NCI-H128 (cell line): ENCODE measurements around the gene DGKI.
A peak's percentile ranks its signal among the peaks of the same experiment; 100 is the strongest.

Source experiments
- DNase-seq: peaks from one replicate; lab custom pipeline; 2025; ENCODE audit not compliant: unreplicated experiment; lab: John Stamatoyannopoulos, UW

The DGKI gene

DNA sequence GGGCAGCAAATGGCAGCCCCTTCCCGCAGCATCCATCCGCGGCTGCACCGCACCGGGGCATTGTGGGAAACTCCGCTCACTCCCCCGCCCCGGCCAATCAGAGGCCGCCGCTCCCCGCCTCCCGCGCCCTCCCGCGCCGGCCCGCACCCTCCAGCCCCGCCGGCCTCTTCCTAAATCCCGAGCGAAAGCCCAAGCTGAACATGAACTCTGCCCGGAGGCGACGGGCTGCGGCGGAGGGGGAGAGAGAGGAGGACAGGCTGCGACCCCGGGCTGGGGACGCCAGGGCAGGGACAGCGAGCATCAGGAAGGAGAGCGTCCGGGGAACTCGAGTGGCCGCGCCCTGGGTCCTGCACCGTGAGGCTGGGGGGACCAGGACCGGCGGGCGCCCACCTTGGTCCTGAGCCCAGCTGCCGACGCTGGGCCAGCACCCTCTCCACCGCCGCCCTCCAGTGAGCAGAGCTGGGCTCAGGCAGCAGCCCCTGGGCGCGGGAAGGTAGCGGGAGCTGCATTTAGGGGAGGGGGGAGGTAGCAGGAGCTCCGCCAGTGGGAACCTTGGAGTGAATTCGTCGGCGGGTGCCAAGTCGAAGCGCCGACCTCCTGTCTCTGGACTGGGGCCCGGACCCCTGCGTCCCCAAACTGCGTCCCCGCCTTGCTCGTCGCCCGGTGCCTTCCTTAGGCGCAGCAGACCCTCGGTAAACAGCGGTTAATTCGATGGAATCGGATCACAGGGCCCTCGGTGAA lies at the start of gene DGKI:
Gene DGKI (minus strand): TSS at position 148 of the 741 bp plus-strand sequence.
- DNase-seq, result peak; percentile 5

GRCh38 chr7:137895301-137896221 lies 48.8 kb upstream of the DGKI start:
- no peak for DNase-seq

DNA sequence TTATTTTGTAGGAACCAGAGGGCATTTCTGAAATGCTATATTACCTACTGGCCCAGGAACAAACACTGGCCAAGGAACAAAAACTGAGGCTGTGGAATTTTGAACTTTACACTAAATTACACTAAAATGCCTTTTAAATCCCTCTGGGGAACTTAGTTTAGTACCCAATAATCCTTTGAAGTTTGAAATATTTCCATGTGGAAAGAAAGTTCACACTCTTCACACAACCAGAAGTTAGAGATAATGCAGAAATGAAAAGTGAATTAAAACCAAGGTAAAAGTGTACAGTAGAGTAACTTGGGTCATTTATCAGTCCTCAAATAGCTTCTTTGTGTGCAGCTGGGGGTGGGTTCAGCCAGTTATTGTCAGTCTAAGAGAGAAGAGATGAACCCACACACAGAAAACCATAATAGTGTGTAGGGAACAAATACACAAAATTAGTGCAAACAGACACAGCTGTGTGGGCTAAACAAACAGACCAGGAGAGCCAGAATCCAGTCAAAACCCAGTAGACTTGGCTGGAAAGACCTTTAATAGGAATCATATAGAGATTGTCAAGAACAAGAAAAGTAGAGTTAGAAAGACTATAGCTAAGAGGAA lies 46.5 kb upstream of the DGKI start:
- DNase-seq, result no peak

DNA sequence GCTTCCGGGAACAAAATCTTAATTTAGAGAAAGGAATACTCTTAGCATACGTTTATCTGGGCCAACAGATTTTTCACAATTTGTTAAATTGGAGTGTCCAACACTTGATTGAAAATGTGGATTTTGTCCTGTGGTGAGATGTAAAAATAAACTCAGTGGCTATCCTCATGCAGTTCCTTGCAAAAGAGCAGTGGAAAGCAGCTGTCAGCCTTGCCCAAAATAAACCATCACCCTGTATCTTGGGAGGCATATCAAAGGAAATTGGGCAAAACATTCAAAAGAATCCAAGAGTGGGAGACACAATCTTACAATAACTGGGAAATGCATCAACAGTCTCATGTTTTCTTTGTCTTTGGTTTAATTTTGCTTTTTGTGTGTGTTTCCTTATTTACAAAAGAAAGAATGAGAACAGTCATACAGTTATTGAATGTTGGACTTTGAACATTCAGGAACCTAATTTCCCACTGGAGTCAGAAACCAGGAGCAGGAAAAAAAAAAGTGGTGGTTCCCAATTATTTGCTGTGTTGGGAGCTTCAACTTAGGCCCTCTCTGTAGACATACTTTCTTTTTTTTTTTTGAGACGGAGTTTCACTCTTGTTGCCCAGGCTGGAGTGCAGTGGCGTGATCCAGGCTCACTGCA lies 44.4 kb upstream of the DGKI start:
- DNase-seq, result no peak

- DNase-seq, result no peak
Measured at GRCh38 chr7:137890449-137890921, 43.7 kb upstream of the DGKI start.

DNA sequence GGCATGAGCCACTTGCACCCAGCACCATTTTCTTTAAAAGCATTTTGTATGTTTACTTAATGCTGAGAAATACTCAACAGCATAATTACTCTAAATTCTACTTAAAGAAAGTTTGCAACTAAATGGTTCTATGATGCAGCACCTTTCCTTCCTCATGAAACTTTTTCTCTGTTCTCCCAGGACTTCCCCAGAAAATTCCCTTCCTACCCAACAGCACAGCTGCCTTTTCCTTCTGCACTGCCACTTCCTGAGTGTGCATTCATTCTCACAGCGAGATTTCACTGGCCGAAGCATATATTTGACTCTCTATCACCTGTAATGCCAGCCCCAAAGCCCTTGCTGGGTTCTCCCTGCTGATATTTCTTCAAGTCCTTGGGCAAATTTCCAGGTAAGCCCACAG lies 41.5 kb upstream of the DGKI start:
- DNase-seq, result no peak

GRCh38 chr7:137886746-137887145 lies 40.0 kb upstream of the DGKI start:
- DNase-seq, result no peak

DNA sequence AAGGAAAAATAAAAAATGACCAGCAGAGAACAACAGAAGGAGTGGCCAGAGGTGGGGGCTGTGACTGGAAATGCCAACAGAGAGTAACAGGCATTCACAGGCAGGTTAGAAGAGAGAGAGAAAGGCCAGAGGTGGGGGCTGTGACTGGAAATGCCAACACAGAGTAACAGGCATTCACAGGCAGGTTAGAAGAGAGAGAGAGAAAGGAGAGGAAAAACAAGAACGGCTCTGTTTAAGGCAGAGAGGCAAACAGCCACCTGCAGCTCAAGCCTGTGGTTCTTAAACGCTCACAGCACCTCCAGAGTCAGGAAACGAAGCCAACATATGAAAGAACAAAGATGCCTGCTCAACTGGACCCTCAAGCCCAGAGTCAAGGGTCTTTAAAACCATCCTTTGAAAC lies 39.5 kb upstream of the DGKI start:
- DNase-seq, result no peak

DNA sequence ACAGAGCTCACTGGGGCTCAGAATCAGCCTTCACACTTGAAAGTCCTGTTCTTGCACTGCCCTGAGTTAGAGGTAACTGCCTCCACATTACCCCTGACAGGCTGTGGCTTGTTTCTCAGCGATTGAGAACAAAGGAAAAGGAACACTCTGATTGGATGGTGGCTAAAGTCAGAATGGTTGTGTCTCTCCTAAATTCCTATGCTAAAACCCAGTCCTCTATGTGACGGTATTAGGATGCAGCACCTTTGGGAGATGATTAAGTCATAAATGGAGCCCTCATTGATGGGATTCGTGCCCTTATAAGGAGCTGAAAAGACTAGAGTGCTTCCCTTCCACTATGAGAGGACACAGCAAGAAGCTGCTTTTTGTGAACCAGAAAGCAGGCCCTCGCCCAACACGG lies 38.9 kb upstream of the DGKI start:
- no peak for DNase-seq

GRCh38 chr7:137882806-137883205 lies 36.0 kb upstream of the DGKI start:
- DNase-seq, result no peak

DNA sequence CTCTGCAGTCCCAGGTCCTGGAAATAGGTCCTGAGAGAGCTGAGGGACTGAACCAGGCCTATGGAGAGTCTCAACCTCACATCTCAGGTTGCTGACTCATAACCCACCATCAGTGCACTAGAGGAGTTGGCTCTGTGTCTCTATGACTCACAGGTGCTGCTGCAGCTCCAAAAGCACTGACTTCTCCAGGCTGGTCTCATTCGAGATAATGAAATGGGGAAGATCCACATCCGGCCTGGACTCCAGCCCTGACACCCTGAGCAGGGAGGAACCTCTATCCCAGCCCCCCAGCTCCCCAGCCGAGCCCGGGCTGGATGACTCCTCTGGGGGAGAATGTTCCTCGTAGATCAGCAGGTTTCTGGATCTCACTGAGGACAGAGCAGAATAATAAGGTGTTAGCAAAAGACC lies 35.5 kb upstream of the DGKI start:
- DNase-seq, result no peak

- DNase-seq, result no peak
Measured at GRCh38 chr7:137881607-137882260, 35.0 kb upstream of the DGKI start.

GRCh38 chr7:137880432-137880831 lies 33.7 kb upstream of the DGKI start:
- DNase-seq, result no peak

DNA sequence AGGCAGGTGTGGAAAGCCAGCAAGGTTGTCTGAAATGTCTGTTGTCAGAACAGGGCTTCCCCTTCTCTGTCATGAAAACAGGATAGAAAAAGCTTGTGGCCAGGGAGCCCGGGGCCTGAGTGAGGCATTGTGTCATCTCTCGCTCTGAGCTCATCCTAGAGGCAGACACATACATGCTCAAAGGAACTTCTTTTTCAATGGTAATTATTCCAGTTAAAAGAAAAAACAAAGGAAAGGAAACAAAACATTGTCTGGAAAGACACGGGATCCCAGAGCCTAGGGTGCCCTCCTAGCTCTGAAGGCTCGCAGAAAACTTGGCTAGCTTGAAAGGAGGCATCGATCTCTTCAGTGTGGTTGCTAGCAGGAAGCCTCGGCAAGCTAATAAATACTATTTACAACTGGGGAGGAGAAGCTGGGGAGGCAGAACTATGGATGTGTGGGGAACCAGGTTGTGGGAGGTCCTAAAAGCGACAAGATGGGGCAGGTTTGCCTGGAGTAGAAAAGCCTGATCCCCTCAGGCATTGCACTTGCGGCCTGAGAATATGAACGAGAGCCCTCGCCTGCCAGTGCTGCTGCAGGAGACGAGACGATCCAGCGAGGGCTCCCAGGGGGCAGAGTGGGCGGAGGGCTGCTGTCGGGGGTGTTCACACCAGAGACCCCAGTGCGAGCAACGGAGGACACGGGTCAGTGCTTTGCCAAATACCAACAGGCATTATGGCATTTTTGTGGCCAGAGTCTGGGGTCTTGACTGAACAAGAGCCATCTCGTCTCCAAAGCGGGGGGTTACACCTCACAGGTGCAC lies 32.8 kb upstream of the DGKI start:
- DNase-seq, result no peak

- DNase-seq, result no peak
Measured at GRCh38 chr7:137878333-137878961, 31.7 kb upstream of the DGKI start.

DNA sequence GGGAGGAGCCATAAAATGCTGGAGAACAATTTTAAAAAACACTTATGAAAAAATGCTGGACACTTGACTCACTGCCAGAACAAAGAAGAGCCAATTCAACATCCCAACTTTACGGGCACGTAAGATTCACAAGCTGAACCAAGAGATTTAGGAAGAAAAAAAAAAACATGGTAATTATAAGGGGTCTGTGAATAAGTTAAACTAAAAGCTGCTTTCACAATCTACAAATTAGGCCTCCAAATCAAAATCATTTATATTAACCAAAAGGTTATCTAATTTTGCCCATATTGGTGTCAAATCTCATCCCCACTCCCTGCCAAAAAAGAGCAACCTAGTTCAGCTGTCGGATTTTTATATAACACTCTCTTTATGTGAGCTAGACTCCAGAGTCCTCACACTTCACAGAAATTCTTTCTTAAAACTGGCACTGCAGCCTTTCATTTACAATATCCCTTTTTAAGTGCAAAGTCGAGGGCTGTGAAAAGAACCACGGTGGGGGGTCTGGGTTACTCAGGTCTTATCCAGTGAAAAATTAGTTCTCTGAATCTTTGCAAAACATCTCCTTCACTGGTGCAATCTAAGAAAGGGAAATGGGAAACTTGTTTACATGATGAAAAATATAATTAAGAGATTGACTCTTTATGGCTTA lies 30.4 kb upstream of the DGKI start:
- no peak for DNase-seq

DNA sequence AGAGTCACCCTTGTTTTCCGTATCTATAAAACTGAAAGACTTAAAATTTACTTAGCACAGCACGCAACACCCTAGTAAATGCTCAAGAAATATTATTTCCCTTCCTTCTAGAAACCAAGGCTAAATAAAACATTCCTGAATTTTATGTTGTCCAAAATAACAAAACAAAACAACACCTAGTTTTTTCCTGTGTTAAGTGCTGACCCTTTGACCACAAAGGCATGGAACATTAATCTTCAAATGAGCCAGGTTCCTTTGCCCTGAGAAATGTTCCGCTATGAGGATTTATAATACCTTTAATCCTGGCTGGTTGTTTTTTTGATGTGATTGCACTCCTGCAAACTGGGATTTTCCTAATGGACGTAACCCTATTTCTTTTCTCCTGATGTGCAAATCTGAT lies 29.0 kb upstream of the DGKI start:
- DNase-seq, result no peak

DNA sequence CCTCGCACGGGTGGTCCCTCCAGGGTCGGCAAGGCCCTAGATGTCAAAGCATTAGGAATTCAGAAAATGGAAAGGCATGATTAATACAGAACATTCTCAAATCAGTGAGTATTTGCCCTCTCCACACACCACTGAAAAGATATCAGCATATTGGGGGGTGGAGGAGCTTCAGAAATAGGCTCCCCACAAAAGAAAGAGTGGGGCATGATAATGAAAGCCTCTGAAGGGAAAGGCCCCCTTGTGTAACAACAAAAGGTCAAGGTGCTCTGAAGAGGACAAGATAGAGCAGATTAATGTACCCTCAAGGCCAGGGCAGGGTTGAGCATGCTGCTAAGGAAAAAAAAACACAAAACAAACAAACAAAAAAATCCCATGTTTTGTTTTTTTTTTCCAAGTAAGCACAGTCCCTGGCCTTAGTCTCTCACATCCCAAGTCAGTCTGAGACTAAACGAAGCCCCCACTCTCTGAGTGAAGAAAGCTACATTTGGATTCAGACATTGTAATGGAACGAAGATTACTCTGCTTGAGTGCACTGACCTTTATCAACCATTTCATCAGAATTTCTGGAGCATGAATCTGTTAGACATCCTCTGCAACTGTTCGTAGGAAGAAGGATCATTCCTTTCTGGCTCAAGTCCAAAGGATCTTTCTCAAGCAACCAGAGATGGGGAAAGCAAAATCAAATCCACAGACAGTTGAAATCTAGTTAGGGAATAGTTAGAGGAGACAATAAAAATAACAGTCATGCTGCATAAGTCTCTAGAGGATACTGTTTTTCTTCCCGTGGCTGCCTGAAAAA lies 27.4 kb upstream of the DGKI start:
- no peak for DNase-seq
